NT2/D1 (cell line): ENCODE results near the gene GGACT.

Experiments
- DNase-seq: peaks from one replicate; pipeline ENCODE4 v3.0.0-alpha.2; 2011; ENCODE audit warnings: low read depth, low spot score
- H3K27me3 ChIP-seq: 2 replicates; pipeline ENCODE4 v1.6.0; 2011; ENCODE audit warnings: mild to moderate bottlenecking; ENCODE audit not compliant: insufficient read length, insufficient read depth
- H3K36me3 ChIP-seq: 2 replicates; pipeline ENCODE4 v1.6.1; 2011; ENCODE audit warnings: mild to moderate bottlenecking, low read length, mixed read lengths; ENCODE audit not compliant: insufficient read depth, insufficient read length
- H3K4me1 ChIP-seq: 2 replicates; pipeline ENCODE4 v1.5.1; 2011; ENCODE audit not compliant: insufficient read depth, insufficient read length
- H3K4me3 ChIP-seq: 2 replicates; pipeline ENCODE4 v1.5.1; 2011; ENCODE audit warnings: low read depth; ENCODE audit not compliant: insufficient read length
- H3K9ac ChIP-seq: 2 replicates; pipeline ENCODE4 v1.6.0; 2011; ENCODE audit warnings: low read depth; ENCODE audit not compliant: insufficient read length
- H3K9me3 ChIP-seq: 2 replicates; pipeline ENCODE4 v1.5.1; 2011; ENCODE audit warnings: mild to moderate bottlenecking, low read length; ENCODE audit not compliant: insufficient read depth
- SUZ12 ChIP-seq: IDR thresholded peaks from 2 replicates; pipeline ENCODE4 v1.6.1; 2011; ENCODE audit not compliant: insufficient read length, insufficient read depth; ENCODE audit errors: extremely low read depth
- YY1 ChIP-seq: IDR thresholded peaks from 2 replicates; pipeline ENCODE4 v1.6.1; 2011; ENCODE audit not compliant: insufficient read length, insufficient read depth
- ZNF274 ChIP-seq: IDR thresholded peaks from 2 replicates; pipeline ENCODE4 v1.6.1; 2011; ENCODE audit warnings: mild to moderate bottlenecking, low read depth, low read length

GGACT gene

GRCh38 chr13:100549316-100549715 lies 39.3 kb downstream of the GGACT start:
- Histone ChIP-seq H3K36me3 (no peaks in the 10 kb centered on the region), H3K4me1 (no peaks in the 10 kb centered on the region)
- TF ChIP-seq ZNF274: no peak
- TF ChIP-seq YY1: no peak
- no peak for TF ChIP-seq SUZ12

GRCh38 chr13:100547791-100548201 lies 40.8 kb downstream of the GGACT start:
- no peak overlapping the region for H3K9ac ChIP-seq
- no peaks in the 10 kb centered on the region for H3K4me1 ChIP-seq
- H3K4me3 ChIP-seq: no peak overlapping the region
- no peak for DNase-seq
- no peaks in the 10 kb centered on the region for H3K27me3 ChIP-seq
- TF ChIP-seq SUZ12 (no peak), YY1 (no peak), ZNF274 (no peak)
- H3K36me3 ChIP-seq: no peaks in the 10 kb centered on the region
- no peaks in the 10 kb centered on the region for H3K9me3 ChIP-seq

More at GRCh38 chr13:100549316-100549715, 39.3 kb downstream of the GGACT start:
- Histone ChIP-seq H3K4me3 (no peak overlapping the region), H3K27me3 (no peaks in the 10 kb centered on the region), H3K9ac (no peak overlapping the region), H3K9me3 (no peaks in the 10 kb centered on the region)
- DNase-seq: no peak

GRCh38 chr13:100546713-100547405 lies 41.7 kb downstream of the GGACT start:
- Histone ChIP-seq H3K4me1 (peaks cover 2% of the 10 kb centered on the region), H3K9me3 (no peaks in the 10 kb centered on the region), H3K4me3 (no peak overlapping the region), H3K27me3 (no peaks in the 10 kb centered on the region), H3K9ac (no peak overlapping the region), H3K36me3 (no peaks in the 10 kb centered on the region)
- DNase-seq: no peak
- no peak for TF ChIP-seq SUZ12
- TF ChIP-seq ZNF274: no peak
- no peak for TF ChIP-seq YY1

- no peak overlapping the region for H3K4me3 ChIP-seq
- H3K36me3 ChIP-seq: no peaks in the 10 kb centered on the region
- no peak for DNase-seq
- no peak for TF ChIP-seq SUZ12
- TF ChIP-seq ZNF274: no peak
- no peak for TF ChIP-seq YY1
- no peaks in the 10 kb centered on the region for H3K27me3 ChIP-seq
- H3K4me1 ChIP-seq: peaks cover 2% of the 10 kb centered on the region
- H3K9ac ChIP-seq: no peak overlapping the region
- H3K9me3 ChIP-seq: no peaks in the 10 kb centered on the region
These were observed 42.9 kb downstream of the GGACT start for GRCh38 chr13:100545684-100546061.

- no peak for DNase-seq
- no peak overlapping the region for H3K9ac ChIP-seq
- TF ChIP-seq ZNF274: no peak
- no peak for TF ChIP-seq SUZ12
- TF ChIP-seq YY1: no peak
These were observed 43.5 kb downstream of the GGACT start for GRCh38 chr13:100544866-100545683.

GRCh38 chr13:100543872-100544602 lies 44.6 kb downstream of the GGACT start:
- Histone ChIP-seq H3K9me3 (no peaks in the 10 kb centered on the region), H3K4me3 (no peak overlapping the region), H3K4me1 (peaks cover 2% of the 10 kb centered on the region), H3K36me3 (no peaks in the 10 kb centered on the region), H3K9ac (no peak overlapping the region), H3K27me3 (no peaks in the 10 kb centered on the region)
- TF ChIP-seq YY1: no peak
- TF ChIP-seq SUZ12: no peak
- TF ChIP-seq ZNF274: no peak
- no peak for DNase-seq

More at GRCh38 chr13:100544866-100545683, 43.5 kb downstream of the GGACT start:
- peaks cover 2% of the 10 kb centered on the region for H3K4me1 ChIP-seq
- no peaks in the 10 kb centered on the region for H3K27me3 ChIP-seq
- no peaks in the 10 kb centered on the region for H3K36me3 ChIP-seq
- no peak overlapping the region for H3K4me3 ChIP-seq
- H3K9me3 ChIP-seq: no peaks in the 10 kb centered on the region
